Fibroblast of lung (primary cell): ENCODE results near the gene NT5E.

Source experiments
- CTCF ChIP-seq, 2 donors: IDR thresholded peaks in 1 of 2; conservative IDR thresholded peaks in 1 of 2; 1 replicate in 1 of 2; 2 replicates in 1 of 2; pipeline ENCODE4 v1.5.1; 2011 to 2012; ENCODE audit warnings: low read length in 2 of 2, control low read depth in 1 of 2, inconsistent platforms in 1 of 2, low read depth in 1 of 2, mild to moderate bottlenecking in 1 of 2
- EZH2 ChIP-seq: IDR thresholded peaks from 2 replicates; pipeline ENCODE4 v1.5.1; 2012; ENCODE audit warnings: low read length, control low read depth, mild to moderate bottlenecking; ENCODE audit errors: missing control alignments

- TF ChIP-seq CTCF (conservative IDR thresholded peaks at IDR 0.05 in 1 of 2, IDR thresholded peaks at IDR 0.05 in 1 of 2; ENCODE audit: low read depth in 1 of 2, low read length in 2 of 2) (no peak), EZH2 (no peak)
These were observed 18.6 kb upstream of the NT5E start for GRCh38 chr6:85431271-85431670.
